NT2/D1 (cell line): ENCODE measurements around the gene C2CD2.

Experiments
- SUZ12 ChIP-seq: IDR thresholded peaks from 2 replicates; pipeline ENCODE4 v1.6.1; 2011; ENCODE audit not compliant: insufficient read length, insufficient read depth; ENCODE audit errors: extremely low read depth
- YY1 ChIP-seq: IDR thresholded peaks from 2 replicates; pipeline ENCODE4 v1.6.1; 2011; ENCODE audit not compliant: insufficient read length, insufficient read depth
- ZNF274 ChIP-seq: IDR thresholded peaks from 2 replicates; pipeline ENCODE4 v1.6.1; 2011; ENCODE audit warnings: mild to moderate bottlenecking, low read depth, low read length

DNA sequence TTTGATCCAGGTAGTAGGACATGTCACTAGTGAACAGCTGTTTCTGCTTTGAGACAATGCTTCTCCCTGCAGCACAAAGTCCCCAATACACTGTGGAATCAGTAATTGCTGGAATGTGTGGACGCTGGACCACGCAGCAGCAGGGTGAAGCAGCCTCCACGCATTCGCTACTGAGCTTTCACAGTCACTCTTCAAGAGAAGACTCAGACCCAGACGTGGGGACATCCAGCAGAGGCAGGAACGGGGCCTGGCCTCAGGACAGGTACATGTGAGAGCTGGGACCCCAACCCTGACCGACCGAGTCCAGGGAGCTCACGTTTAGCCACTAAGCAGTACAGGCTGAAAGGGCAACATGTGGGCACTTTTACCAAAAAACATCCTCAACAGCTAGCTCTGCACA is 40.6 kb downstream of the C2CD2 start:
- TF ChIP-seq YY1 (no peak), ZNF274 (no peak), SUZ12 (no peak)
